Measurements from ENCODE around the gene PRDM7. TPM values are rescaled to one million over a fixed set of nuclear protein-coding genes. Genes with fewer than 3 reads are reported as not detected.
A peak's percentile ranks its signal among the peaks of the same experiment; 100 is the strongest.

PRDM7 gene
- total and polyA plus RNA-seq, 7 experiments from 2014 or later = not detected

DNA sequence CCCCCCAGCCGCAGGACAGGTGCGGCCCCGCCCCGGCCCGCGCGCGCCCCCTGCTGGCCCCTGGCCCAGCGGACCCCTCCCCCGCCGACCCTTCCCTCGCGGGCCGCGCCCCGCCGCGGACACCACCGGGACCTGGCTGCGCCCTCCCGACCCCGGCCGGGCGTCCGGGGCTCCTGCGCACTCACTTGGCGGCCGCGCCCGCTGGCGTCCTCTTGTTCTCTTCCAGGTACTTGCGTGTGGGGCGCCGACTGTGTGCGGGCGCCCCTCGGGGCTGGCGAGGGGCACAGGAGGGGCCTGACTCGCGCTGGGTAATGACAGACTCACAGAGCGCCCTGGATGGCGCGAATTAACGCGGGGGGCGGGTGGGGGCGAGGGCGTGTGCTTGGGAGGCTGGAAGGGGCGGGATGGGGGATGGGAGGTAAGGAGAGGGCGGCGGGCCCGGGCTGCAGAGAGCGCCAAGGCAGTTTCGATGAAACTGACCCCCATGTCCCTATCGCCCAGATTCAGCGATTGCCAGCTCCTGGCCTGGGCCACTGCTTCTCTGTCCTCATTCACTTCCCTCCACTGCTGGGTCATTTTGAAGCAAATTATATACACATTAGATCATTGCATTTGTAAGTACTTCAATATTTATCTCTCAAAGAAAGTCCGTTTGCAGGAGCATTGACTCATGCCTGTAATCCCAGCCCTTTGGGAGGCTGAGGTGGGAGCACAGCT is 57.4 kb downstream of the PRDM7 start:
- peaks cover 0 to 31% (median 0%) of the 10 kb centered on the region in 5 donors for H3K27me3 Mint-ChIP-seq
- H3K27ac ChIP-seq (ENCODE audit: low read depth, low read length) = peak overlapping the region; percentile 25
- H3K4me1 ChIP-seq (ENCODE audit: control insufficient read depth in 2 of 2, insufficient read depth in 2 of 2, low read length in 2 of 2) = peaks cover 11 to 31% of the 10 kb centered on the region in 2 donors
- intact Hi-C loops (cut with micrococcal nuclease) = loop anchor here (5.0 to 10.0 kb wide), 5 partner anchors 47 to 922 kb away; partner anchors contain the start of genes DEF8 (in 1 of the 2), TCF25 (in 1 of the 2) and TUBB3 (in 1 of the 2)
- peaks cover 0 to 2% (median 0%) of the 10 kb centered on the region in 11 donors for H3K9me3 Mint-ChIP-seq
- no peaks in the 10 kb centered on the region for H3K9me3 ChIP-seq (ENCODE audit: control insufficient read depth in 2 of 3, low read length in 3 of 3)
- peak overlapping the region; percentile 20 for H3K4me3 ChIP-seq (ENCODE audit: low read length)
- no peaks in the 10 kb centered on the region for H3K27me3 ChIP-seq (ENCODE audit: control insufficient read depth in 2 of 2, insufficient read depth in 2 of 2, low read length in 2 of 2)
- ChIA-PET POLR2A (interaction anchor here (0.6 kb wide), 1 partner anchor 9 kb away, joined by 3 read pairs; no protein-coding TSS in a partner anchor), CTCF (interaction anchor here (0.5 to 1.7 kb wide), 4 partner anchors 9 to 320 kb away, joined by 3 to 6 read pairs (median 4); no protein-coding TSS in a partner anchor)
- H3K27ac Mint-ChIP-seq = peak overlapping the region in 7 of 9 donors; percentile 9 to 83 (median 64)
- DNase-seq (peak in 8 of 9 donors; percentile 42 to 71 (median 52)), ATAC-seq (peak; percentile 87)
- H3K4me1 Mint-ChIP-seq = peaks cover 15 to 30% (median 21%) of the 10 kb centered on the region in 7 donors
- no peaks in the 10 kb centered on the region for H3K36me3 ChIP-seq (ENCODE audit: control insufficient read depth in 2 of 3, insufficient read depth in 3 of 3, low read length in 3 of 3)
- H3K36me3 Mint-ChIP-seq = peaks cover 0 to 2% (median 0%) of the 10 kb centered on the region in 5 donors
- peak overlapping the region; percentile 75 to 90 (median 84) for H3K4me3 Mint-ChIP-seq

GRCh38 chr16:90018652-90019542 is 58.2 kb downstream of the PRDM7 start, which contains the start of gene DBNDD1:
Gene DBNDD1, minus strand, starts transcription at chr16:90019456. Its CDS starts 115 bp downstream, at chr16:90019341.
- peak within 1 kb of the TSS; percentile 33 for H3K4me3 ChIP-seq (ENCODE audit: low read length)
- H3K27me3 ChIP-seq (ENCODE audit: control insufficient read depth in 2 of 2, insufficient read depth in 2 of 2, low read length in 2 of 2) = no peaks in the 10 kb centered on the region
- Mint-ChIP-seq H3K4me1 (peaks cover 15 to 26% (median 21%) of the 10 kb centered on the region in 7 donors), H3K27me3 (peaks cover 0 to 31% (median 0%) of the 10 kb centered on the region in 5 donors), H3K27ac (peak within 1 kb of the TSS in 7 of 9 donors; percentile 38 to 83 (median 70)), H3K9me3 (peaks cover 0 to 2% (median 0%) of the 10 kb centered on the region in 11 donors), H3K4me3 (peak within 1 kb of the TSS; percentile 75 to 90 (median 84)), H3K36me3 (peaks cover 0 to 2% (median 0%) of the 10 kb centered on the region in 5 donors)
- peak in 1 of 9 donors; percentile 17 for DNase-seq
- peak within 1 kb of the TSS; percentile 37 for H3K27ac ChIP-seq (ENCODE audit: low read depth, low read length)
- CTCF ChIA-PET = interaction anchor here (1.6 kb wide), 1 partner anchor 10 kb away, joined by 5 read pairs; no protein-coding TSS in a partner anchor
- POLR2A ChIA-PET = interaction anchor here (0.9 kb wide), 1 partner anchor 10 kb away, joined by 4 read pairs; no protein-coding TSS in a partner anchor
- H3K9me3 ChIP-seq (ENCODE audit: control insufficient read depth in 2 of 3, low read length in 3 of 3) = no peaks in the 10 kb centered on the region
- ATAC-seq = no peak
- intact Hi-C loops (cut with micrococcal nuclease) = loop anchor here (5.0 to 10.0 kb wide), 2 partner anchors 47 to 94 kb away; partner anchors contain the start of gene TUBB3 (in 1 of the 2)
- no peaks in the 10 kb centered on the region for H3K36me3 ChIP-seq (ENCODE audit: control insufficient read depth in 2 of 3, insufficient read depth in 3 of 3, low read length in 3 of 3)
- peaks cover 11 to 31% of the 10 kb centered on the region in 2 donors for H3K4me1 ChIP-seq (ENCODE audit: control insufficient read depth in 2 of 2, insufficient read depth in 2 of 2, low read length in 2 of 2)

GRCh38 chr16:90018297-90018651 is 58.9 kb downstream of the PRDM7 start:
- Mint-ChIP-seq H3K9me3 (peaks cover 0 to 2% (median 0%) of the 10 kb centered on the region in 11 donors), H3K36me3 (peaks cover 0 to 2% (median 0%) of the 10 kb centered on the region in 5 donors), H3K27me3 (peaks cover 0 to 31% (median 0%) of the 10 kb centered on the region in 5 donors), H3K4me1 (peaks cover 15 to 27% (median 21%) of the 10 kb centered on the region in 7 donors), H3K4me3 (peak overlapping the region in 9 of 10 donors; percentile 64 to 83 (median 79)), H3K27ac (peak overlapping the region in 2 of 9 donors; percentile 25 to 38)
- intact Hi-C loops (cut with micrococcal nuclease) = loop anchor here (5.0 to 10.0 kb wide), 2 partner anchors 46 to 93 kb away; partner anchors contain the start of gene TUBB3 (in 1 of the 2)
- Histone ChIP-seq H3K4me1 (ENCODE audit: control insufficient read depth in 2 of 2, insufficient read depth in 2 of 2, low read length in 2 of 2) (peaks cover 11 to 31% of the 10 kb centered on the region in 2 donors), H3K9me3 (ENCODE audit: control insufficient read depth in 2 of 3, low read length in 3 of 3) (no peaks in the 10 kb centered on the region), H3K36me3 (ENCODE audit: control insufficient read depth in 2 of 3, insufficient read depth in 3 of 3, low read length in 3 of 3) (no peaks in the 10 kb centered on the region), H3K4me3 (ENCODE audit: low read length) (no peak overlapping the region), H3K27me3 (ENCODE audit: control insufficient read depth in 2 of 2, insufficient read depth in 2 of 2, low read length in 2 of 2) (no peaks in the 10 kb centered on the region), H3K27ac (ENCODE audit: low read depth, low read length) (no peak overlapping the region)
- CTCF ChIA-PET = interaction anchor here (0.7 to 1.6 kb wide), 2 partner anchors 9 to 972 kb away, joined by 3 to 5 read pairs; no protein-coding TSS in a partner anchor
- ATAC-seq (no peak), DNase-seq (no peak)
- POLR2A ChIA-PET = interaction anchor here (0.9 kb wide), 1 partner anchor 10 kb away, joined by 4 read pairs; no protein-coding TSS in a partner anchor

GRCh38 chr16:90016339-90016950 is 60.7 kb downstream of the PRDM7 start:
- Histone ChIP-seq H3K36me3 (ENCODE audit: control insufficient read depth in 2 of 3, insufficient read depth in 3 of 3, low read length in 3 of 3) (no peaks in the 10 kb centered on the region), H3K4me1 (ENCODE audit: control insufficient read depth in 2 of 2, insufficient read depth in 2 of 2, low read length in 2 of 2) (peaks cover 4 to 23% of the 10 kb centered on the region in 2 donors), H3K4me3 (ENCODE audit: low read length) (no peak overlapping the region), H3K9me3 (ENCODE audit: control insufficient read depth in 2 of 3, low read length in 3 of 3) (no peaks in the 10 kb centered on the region), H3K27ac (ENCODE audit: low read depth, low read length) (no peak overlapping the region), H3K27me3 (ENCODE audit: control insufficient read depth in 2 of 2, insufficient read depth in 2 of 2, low read length in 2 of 2) (no peaks in the 10 kb centered on the region)
- Mint-ChIP-seq H3K36me3 (no peaks in the 10 kb centered on the region), H3K27me3 (peaks cover 0 to 31% (median 0%) of the 10 kb centered on the region in 5 donors), H3K27ac (no peak overlapping the region), H3K4me1 (peaks cover 5 to 15% (median 9%) of the 10 kb centered on the region in 7 donors), H3K9me3 (no peaks in the 10 kb centered on the region), H3K4me3 (no peak overlapping the region)
- DNase-seq = no peak
- ChIA-PET CTCF (no interaction called here), POLR2A (no interaction called here)
- no peak for ATAC-seq
- intact Hi-C loops (cut with micrococcal nuclease) = loop anchor here (5.0 to 10.0 kb wide), 2 partner anchors 44 to 92 kb away; partner anchors contain the start of gene TUBB3 (in 1 of the 2)

- CTCF ChIA-PET = no interaction called here
- H3K4me3 Mint-ChIP-seq = no peak overlapping the region
Measured at GRCh38 chr16:90015586-90016338, 61.4 kb downstream of the PRDM7 start.

More at GRCh38 chr16:90015586-90016338, 61.4 kb downstream of the PRDM7 start:
- no peaks in the 10 kb centered on the region for H3K9me3 ChIP-seq (ENCODE audit: control insufficient read depth in 2 of 3, low read length in 3 of 3)
- H3K27me3 ChIP-seq (ENCODE audit: control insufficient read depth in 2 of 2, insufficient read depth in 2 of 2, low read length in 2 of 2) = no peaks in the 10 kb centered on the region
- DNase-seq (no peak), ATAC-seq (no peak)
- no peaks in the 10 kb centered on the region for H3K36me3 ChIP-seq (ENCODE audit: control insufficient read depth in 2 of 3, insufficient read depth in 3 of 3, low read length in 3 of 3)
- POLR2A ChIA-PET = no interaction called here
- Mint-ChIP-seq H3K4me1 (peaks cover 5 to 15% (median 7%) of the 10 kb centered on the region in 7 donors), H3K9me3 (no peaks in the 10 kb centered on the region), H3K36me3 (no peaks in the 10 kb centered on the region), H3K27me3 (peaks cover 0 to 31% (median 0%) of the 10 kb centered on the region in 5 donors), H3K27ac (no peak overlapping the region)
- H3K27ac ChIP-seq (ENCODE audit: low read depth, low read length) = no peak overlapping the region
- H3K4me3 ChIP-seq (ENCODE audit: low read length) = no peak overlapping the region
- H3K4me1 ChIP-seq (ENCODE audit: control insufficient read depth in 2 of 2, insufficient read depth in 2 of 2, low read length in 2 of 2) = peaks cover 4 to 17% of the 10 kb centered on the region in 2 donors
- intact Hi-C loops (cut with micrococcal nuclease) = loop anchor here (5.0 to 10.0 kb wide), 2 partner anchors 43 to 91 kb away; partner anchors contain the start of gene TUBB3 (in 1 of the 2)
